IMR-90 (cell line): ENCODE data around the gene PPFIBP2. TPM values are rescaled to one million over a fixed set of nuclear protein-coding genes. Genes with fewer than 3 reads are reported as not detected.

Source experiments
- ATAC-seq: fragments of 200-7000 bp; cut with Tn5 transposase; 2 replicates; pipeline ENCODE4 v1.9.1; 2020; ENCODE audit warnings: low read depth, mild to moderate bottlenecking, moderate library complexity
- BruUV-seq: library from RNA; stranded (reverse); fragments of 400-500 nt; replicated peaks from 2 replicates; lab custom pipeline; 2021; lab: Mats Ljungman, UMichigan
- CTCF ChIA-PET: fragments of 300-600 bp; formaldehyde crosslinking; extraction: SDS; loops from one replicate; lab custom pipeline; 2021; ENCODE audit warnings: antibody characterized with exemption; lab: Yijun Ruan, JAX
- POLR2A ChIA-PET: fragments of 300-600 bp; sonication (Branson Sonifier 250); formaldehyde crosslinking; loops from one replicate; lab custom pipeline; 2022; ENCODE audit warnings: antibody characterized with exemption; ENCODE audit not compliant: unreplicated experiment; lab: Charles Lee
- DNase-seq: peaks from one replicate; pipeline ENCODE4 v3.0.0; 2013
- H2AFZ ChIP-seq: replicated peaks from 2 replicates; pipeline ENCODE3; 2013; ENCODE audit warnings: low read length, mild to moderate bottlenecking; ENCODE audit not compliant: poor library complexity
- H2AK5ac ChIP-seq: 2 replicates; pipeline ENCODE4 v1.6.1; 2013; ENCODE audit warnings: low read depth, low read length, inconsistent platforms
- H2AK9ac ChIP-seq: replicated peaks from 2 replicates; pipeline ENCODE3; 2013; ENCODE audit warnings: mild to moderate bottlenecking, low read depth, low read length, moderate library complexity; ENCODE audit not compliant: poor library complexity
- H2BK120ac ChIP-seq: 2 replicates; pipeline ENCODE4 v1.6.1; 2013; ENCODE audit warnings: low read depth, low read length, inconsistent platforms
- H2BK15ac ChIP-seq: 3 replicates; pipeline ENCODE4 v1.6.1; 2013; ENCODE audit warnings: low read depth, low read length, inconsistent platforms
- H2BK20ac ChIP-seq: 2 replicates; pipeline ENCODE4 v1.6.1; 2013; ENCODE audit warnings: low read depth, mild to moderate bottlenecking, inconsistent platforms, low read length, moderate library complexity
- H2BK5ac ChIP-seq: 2 replicates; pipeline ENCODE4 v1.6.1; 2013; ENCODE audit warnings: mild to moderate bottlenecking, low read depth, low read length, inconsistent platforms; ENCODE audit not compliant: poor library complexity, severe bottlenecking
- H3K14ac ChIP-seq: replicated peaks from 2 replicates; pipeline ENCODE4 v1.6.1; 2013; ENCODE audit warnings: low read depth, low read length, inconsistent platforms
- H3K18ac ChIP-seq: 2 replicates; pipeline ENCODE4 v1.6.1; 2013; ENCODE audit warnings: low read depth, low read length, control low read depth
- H3K23ac ChIP-seq: 2 replicates; pipeline ENCODE4 v1.6.1; 2013; ENCODE audit warnings: low read depth, low read length, inconsistent platforms
- H3K27ac ChIP-seq: 2 replicates; pipeline ENCODE4 v1.5.1; 2013; ENCODE audit warnings: mild to moderate bottlenecking, control low read depth, low read length; ENCODE audit not compliant: insufficient read depth
- H3K27me3 ChIP-seq: 2 replicates; pipeline ENCODE4 v1.6.1; 2013; ENCODE audit warnings: low read length; ENCODE audit not compliant: control insufficient read depth, insufficient read depth
- H3K36me3 ChIP-seq: 2 replicates; pipeline ENCODE4 v1.6.1; 2013; ENCODE audit warnings: low read length, mixed read lengths; ENCODE audit not compliant: control insufficient read depth, insufficient read depth
- H3K4ac ChIP-seq: 2 replicates; pipeline ENCODE4 v1.6.1; 2013; ENCODE audit warnings: low read depth, low read length, inconsistent platforms
- H3K4me1 ChIP-seq: 2 replicates; pipeline ENCODE4 v1.6.1; 2013; ENCODE audit warnings: low read length, mixed read lengths; ENCODE audit not compliant: control insufficient read depth, insufficient read depth
- H3K4me2 ChIP-seq: 2 replicates; pipeline ENCODE4 v1.6.1; 2013; ENCODE audit warnings: low read depth, mild to moderate bottlenecking, control low read depth, low read length, moderate library complexity
- H3K4me3 ChIP-seq: 2 replicates; pipeline ENCODE4 v1.5.1; 2013; ENCODE audit warnings: low read depth, mild to moderate bottlenecking, control low read depth, low read length, moderate library complexity; ENCODE audit not compliant: insufficient read depth
- H3K56ac ChIP-seq: 2 replicates; pipeline ENCODE4 v1.6.1; 2013; ENCODE audit warnings: low read length, inconsistent platforms; ENCODE audit not compliant: insufficient read depth; ENCODE audit errors: extremely low read depth
- H3K79me1 ChIP-seq, 2 experiments: 2 replicates each; pipeline ENCODE4 v1.6.1; 2013; ENCODE audit warnings: low read length in 2 of 2, inconsistent platforms in 1 of 2, low read depth in 1 of 2
- H3K9ac ChIP-seq: 2 replicates; pipeline ENCODE4 v1.6.1; 2013; ENCODE audit warnings: low read depth, low read length, control low read depth
- H3K9me1 ChIP-seq: 2 replicates; pipeline ENCODE4 v1.6.1; 2013; ENCODE audit warnings: low read length, inconsistent platforms; ENCODE audit not compliant: insufficient read depth
- H3K9me3 ChIP-seq: 2 replicates; pipeline ENCODE4 v1.6.1; 2013; ENCODE audit warnings: low read length; ENCODE audit not compliant: control insufficient read depth, insufficient read depth
- H4K20me1 ChIP-seq: 2 replicates; pipeline ENCODE4 v1.6.1; 2013; ENCODE audit warnings: low read length, inconsistent platforms; ENCODE audit not compliant: insufficient read depth
- H4K5ac ChIP-seq: 2 replicates; pipeline ENCODE4 v1.6.1; 2013; ENCODE audit warnings: mild to moderate bottlenecking, low read depth, low read length, control low read depth
- H4K8ac ChIP-seq, 2 experiments: 2 replicates each; pipeline ENCODE4 v1.6.1; 2013; ENCODE audit warnings: low read depth in 2 of 2, low read length in 2 of 2, control low read depth in 1 of 2, inconsistent platforms in 1 of 2
- H4K91ac ChIP-seq: 2 replicates; pipeline ENCODE4 v1.6.1; 2013; ENCODE audit warnings: low read depth, low read length, inconsistent platforms; ENCODE audit not compliant: insufficient read depth
- BHLHE40 ChIP-seq: fragments of 150-350 bp; IDR thresholded peaks from 2 replicates; pipeline ENCODE4 v1.6.1; 2016; ENCODE audit warnings: mild to moderate bottlenecking, low read depth, low read length
- MAZ ChIP-seq: IDR thresholded peaks from 2 replicates; pipeline ENCODE4 v1.6.1; 2012; ENCODE audit warnings: low read depth, mild to moderate bottlenecking, low read length, improper control_type of control experiment, moderate library complexity, borderline replicate concordance
- MXI1 ChIP-seq: IDR thresholded peaks from 2 replicates; pipeline ENCODE4 v1.6.1; 2012; ENCODE audit warnings: low read depth, mild to moderate bottlenecking, low read length, moderate library complexity, borderline replicate concordance
- NFE2L2 ChIP-seq: fragments of 150-350 bp; IDR thresholded peaks from 2 replicates; pipeline ENCODE4 v1.6.1; 2016; ENCODE audit warnings: low read depth, mild to moderate bottlenecking, low read length
- RFX5 ChIP-seq: IDR thresholded peaks from 2 replicates; pipeline ENCODE4 v1.8.0; 2012; ENCODE audit warnings: low read depth, mild to moderate bottlenecking, low read length, moderate library complexity
- SMC3 ChIP-seq: fragments of 150-350 bp; IDR thresholded peaks from 2 replicates; pipeline ENCODE4 v1.6.1; 2016; ENCODE audit warnings: low read depth, mild to moderate bottlenecking, antibody characterized with exemption, low read length, moderate library complexity
- WGBS, 2 experiments: methylation state at CpG; one replicate each; pipeline versions ENCODE4 v1.1.5 to v1.1.7; 2013; ENCODE audit warnings: missing lambda C conversion rate in 2 of 2; ENCODE audit not compliant: insufficient read length in 1 of 2; ENCODE audit errors: extremely low coverage in 2 of 2; 5-methylcytosine and 5-hydroxymethylcytosine counted together
- dilution Hi-C: fragments of 300-500 bp; cut with HindIII; formaldehyde crosslinking; loops from one replicate; pipeline ENCODE4 v1.14.3; 2018; ENCODE audit warnings: low sequenced_read_pairs; ENCODE audit not compliant: unreplicated experiment
- in situ Hi-C: fragments of 300-500 bp; cut with MboI; formaldehyde crosslinking; loops from 3 replicates; pipeline ENCODE4 v1.14.3; 2019; ENCODE audit warnings: low sequenced_read_pairs, inconsistent platforms, mixed read lengths
- intact Hi-C: fragments of 100-400 bp; cut with micrococcal nuclease; formaldehyde crosslinking; loops from 2 replicates; pipeline ENCODE4 v1.10.0; 2022
- polyA plus RNA-seq, 3 experiments: library from polyadenylated mRNA; depleted of rRNA; stranded (reverse); fragments of >200 nt; gene quantifications; 2 replicates each; pipeline ENCODE4 v1.2.3, GENCODE V29; 2012; ENCODE audit warnings: low replicate concordance in 1 of 3
- total RNA-seq: library from RNA; depleted of rRNA; stranded (reverse); fragments of >200 nt; gene quantifications from 2 replicates; pipeline ENCODE4 v1.2.3, GENCODE V29; 2012
- TF ChIP-seq, protein P1 (sequence below): fragments of 150-350 bp; IDR thresholded peaks from 2 replicates; pipeline ENCODE4 v1.6.1; 2017; ENCODE audit warnings: mild to moderate bottlenecking, antibody characterized with exemption, low read length, low read depth

The PPFIBP2 gene
- total and polyA plus RNA-seq, 2 of the 4 experiments (the other 2 are of a cell fraction), result 6.0 to 11.8 TPM

DNA sequence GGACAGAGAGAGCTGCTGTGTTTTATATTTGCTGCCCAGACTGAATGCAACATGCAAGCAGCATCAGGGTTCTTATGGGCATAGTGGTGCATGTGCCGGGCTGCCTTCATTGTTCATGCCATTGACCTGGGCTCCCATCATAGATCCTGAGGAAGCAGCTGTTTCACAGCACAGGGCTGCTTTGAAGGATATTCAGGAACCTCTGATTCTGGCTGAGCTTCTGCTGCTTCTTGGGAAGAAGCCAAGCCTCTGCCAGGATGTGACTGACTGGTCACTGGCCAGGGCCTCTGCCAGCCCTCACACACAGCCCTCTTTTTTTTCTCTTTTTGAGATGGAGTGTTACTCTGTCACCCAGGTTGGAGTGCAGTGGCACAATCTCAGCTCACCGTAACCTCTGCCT lies 116.2 kb downstream of the PPFIBP2 start:
- DNase-seq, result no peak
- H3K4me2 ChIP-seq, result no peak overlapping the region
- no peaks in the 10 kb centered on the region for H3K9me3 ChIP-seq

More for the DNA sequence above, 116.2 kb downstream of the PPFIBP2 start:
- H2AK5ac ChIP-seq, result no peak overlapping the region
- ChIA-PET POLR2A (no interaction called here), CTCF (no interaction called here)
- H2BK120ac ChIP-seq, result no peak overlapping the region
- no peak overlapping the region for H2AK9ac ChIP-seq
- no peaks in the 10 kb centered on the region for H3K27me3 ChIP-seq
- WGBS, 2 experiments, result 86% methylated on average over 1 of the region's 2 CpGs; no CpG with 5 or more reads in 1 of the 2 experiments
- H4K5ac ChIP-seq, result no peak overlapping the region
- no peak overlapping the region for H3K56ac ChIP-seq
- H3K27ac ChIP-seq, result no peak overlapping the region
- no peaks in the 10 kb centered on the region for H3K36me3 ChIP-seq
- no peaks in the 10 kb centered on the region for H4K20me1 ChIP-seq
- TF ChIP-seq MXI1, result no peak
- no peak for TF ChIP-seq SMC3
- no peak for TF ChIP-seq MAZ
- no peak for TF ChIP-seq BHLHE40
- TF ChIP-seq, protein P1, sequence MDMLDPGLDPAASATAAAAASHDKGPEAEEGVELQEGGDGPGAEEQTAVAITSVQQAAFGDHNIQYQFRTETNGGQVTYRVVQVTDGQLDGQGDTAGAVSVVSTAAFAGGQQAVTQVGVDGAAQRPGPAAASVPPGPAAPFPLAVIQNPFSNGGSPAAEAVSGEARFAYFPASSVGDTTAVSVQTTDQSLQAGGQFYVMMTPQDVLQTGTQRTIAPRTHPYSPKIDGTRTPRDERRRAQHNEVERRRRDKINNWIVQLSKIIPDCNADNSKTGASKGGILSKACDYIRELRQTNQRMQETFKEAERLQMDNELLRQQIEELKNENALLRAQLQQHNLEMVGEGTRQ, result no peak
- no peak for TF ChIP-seq NFE2L2
- no peak for TF ChIP-seq RFX5
- no peak overlapping the region for H3K23ac ChIP-seq
- no peak overlapping the region for H2BK20ac ChIP-seq
- no peak overlapping the region for H2BK5ac ChIP-seq
- no peak overlapping the region for H3K18ac ChIP-seq
- no peak overlapping the region for H3K4ac ChIP-seq
- H2BK15ac ChIP-seq, result no peak overlapping the region
- no peak; the same call in 1 of the 2 replicates for ATAC-seq
- H3K4me3 ChIP-seq, result no peak overlapping the region
- intact Hi-C loops, result no loop called here
- dilution Hi-C loops, result no loop called here
- no peak overlapping the region for H4K8ac ChIP-seq
- H3K9me1 ChIP-seq, result peaks cover under 1% of the 10 kb centered on the region; the same call in 1 of the 2 replicates
- in situ Hi-C loops, result no loop called here
- no peak overlapping the region for H3K9ac ChIP-seq
- no peaks in the 10 kb centered on the region for H3K79me1 ChIP-seq
- no peak overlapping the region for H3K14ac ChIP-seq
- no peak overlapping the region for H2AFZ ChIP-seq
- H3K4me1 ChIP-seq, result no peaks in the 10 kb centered on the region
- H4K91ac ChIP-seq, result no peak overlapping the region
- no TSS peak for BruUV-seq
